Ovary (tissue), 3 donors: Measurements from ENCODE around the gene ZDHHC21.

Experiments used
- CTCF ChIP-seq, 3 donors: fragments of 450-650 bp in 2 of 3; fragments of 200-600 bp in 1 of 3; IDR thresholded peaks; one replicate each; pipeline versions ENCODE4 v1.5.1 to v1.8.0; 2016 to 2022; ENCODE audit warnings: antibody characterized with exemption in 3 of 3, mild to moderate bottlenecking in 1 of 3
- POLR2A ChIP-seq: fragments of 450-650 bp; IDR thresholded peaks from one replicate; pipeline ENCODE4 v1.6.1; 2017; ENCODE audit warnings: antibody characterized with exemption, mild to moderate bottlenecking, moderate library complexity
- donor health status: DM: no; HTN: no; CAD: no.

- TF ChIP-seq CTCF (IDR thresholded peaks at IDR 0.05) (no peak), POLR2A (no peak)
Observed at GRCh38 chr9:14715102-14715501, 21.9 kb upstream of the ZDHHC21 start.
